ENCODE measurements around the gene SNX22.

DNA sequence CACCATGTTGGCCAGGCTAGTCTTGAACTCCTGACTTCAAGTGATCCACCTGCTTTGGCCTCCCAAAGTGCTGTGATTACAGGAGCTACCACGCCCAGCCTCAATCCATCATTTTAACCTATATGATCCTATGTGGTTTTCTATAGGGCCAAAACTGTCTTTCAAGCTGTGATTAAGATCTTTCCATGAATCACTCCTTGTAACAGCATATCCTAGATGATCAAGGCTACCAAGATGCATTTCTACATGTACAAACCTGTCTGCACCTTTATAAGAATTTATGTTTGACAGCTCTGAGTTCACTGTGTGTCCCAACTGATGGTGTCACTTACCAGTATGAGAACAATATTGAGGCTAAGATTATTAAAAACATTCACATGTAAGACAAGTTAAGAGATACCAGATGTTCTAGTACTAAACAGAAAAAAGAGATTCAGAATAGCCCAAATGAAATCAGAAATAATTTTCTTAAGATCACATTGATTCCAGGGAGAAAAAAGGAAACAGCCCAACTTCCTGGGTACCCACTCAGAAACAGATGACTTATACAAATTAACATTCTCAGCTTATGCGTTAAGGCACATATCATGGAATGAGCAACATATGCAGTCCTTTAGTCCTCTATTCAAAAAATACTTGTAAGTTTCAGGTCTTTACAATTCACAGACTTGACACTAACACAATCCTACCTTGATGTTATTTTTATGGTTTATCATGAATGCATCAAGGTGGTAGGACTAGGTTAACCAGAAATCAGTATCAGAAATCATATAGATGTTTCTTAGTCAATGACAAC is 36.1 kb downstream of the SNX22 start:
- TF ChIP-seq, protein P1, sequence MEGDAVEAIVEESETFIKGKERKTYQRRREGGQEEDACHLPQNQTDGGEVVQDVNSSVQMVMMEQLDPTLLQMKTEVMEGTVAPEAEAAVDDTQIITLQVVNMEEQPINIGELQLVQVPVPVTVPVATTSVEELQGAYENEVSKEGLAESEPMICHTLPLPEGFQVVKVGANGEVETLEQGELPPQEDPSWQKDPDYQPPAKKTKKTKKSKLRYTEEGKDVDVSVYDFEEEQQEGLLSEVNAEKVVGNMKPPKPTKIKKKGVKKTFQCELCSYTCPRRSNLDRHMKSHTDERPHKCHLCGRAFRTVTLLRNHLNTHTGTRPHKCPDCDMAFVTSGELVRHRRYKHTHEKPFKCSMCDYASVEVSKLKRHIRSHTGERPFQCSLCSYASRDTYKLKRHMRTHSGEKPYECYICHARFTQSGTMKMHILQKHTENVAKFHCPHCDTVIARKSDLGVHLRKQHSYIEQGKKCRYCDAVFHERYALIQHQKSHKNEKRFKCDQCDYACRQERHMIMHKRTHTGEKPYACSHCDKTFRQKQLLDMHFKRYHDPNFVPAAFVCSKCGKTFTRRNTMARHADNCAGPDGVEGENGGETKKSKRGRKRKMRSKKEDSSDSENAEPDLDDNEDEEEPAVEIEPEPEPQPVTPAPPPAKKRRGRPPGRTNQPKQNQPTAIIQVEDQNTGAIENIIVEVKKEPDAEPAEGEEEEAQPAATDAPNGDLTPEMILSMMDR (IDR thresholded peaks at IDR 0.05; ENCODE audit: low read length): no peak
- no peak for TF ChIP-seq EZH2 (IDR thresholded peaks at IDR 0.05; ENCODE audit: borderline replicate concordance, low read length)
